SK-N-SH (cell line): ENCODE results near the gene LRCH3. TPM values are rescaled to one million over a fixed set of nuclear protein-coding genes. Genes with fewer than 3 reads are reported as not detected.

ENCODE experiments used
- CTCF ChIA-PET: fragments of 300-600, 350-600 bp; formaldehyde crosslinking; extraction: SDS; loops from one replicate; lab custom pipeline; 2021; lab: Yijun Ruan, JAX
- POLR2A ChIA-PET: fragments of 350-600 bp; sonication (Branson Sonifier 250); formaldehyde crosslinking; extraction: SDS; loops from one replicate; lab custom pipeline; 2020; ENCODE audit warnings: antibody characterized with exemption, inconsistent platforms; lab: Yijun Ruan, JAX
- DNase-seq: peaks from one replicate; pipeline ENCODE4 v3.0.0; 2012
- H2AFZ ChIP-seq: fragments of 200-600 bp; sonication (generic); 2 replicates; pipeline ENCODE4 v1.8.1; 2016; ENCODE audit warnings: antibody characterized with exemption, mild to moderate bottlenecking, low read depth
- H3F3A ChIP-seq: fragments of 200-600 bp; sonication (generic); replicated peaks from 2 replicates; pipeline ENCODE3; 2016; ENCODE audit warnings: antibody characterized with exemption, mild to moderate bottlenecking; ENCODE audit not compliant: insufficient read depth
- H3K27ac ChIP-seq, 2 experiments: fragments of 200-500 bp in 1 of 2; fragments of 200-600 bp in 1 of 2; sonication (Bioruptor generic) in 1 of 2; sonication (generic), shearing (Covaris generic) in 1 of 2; 2 replicates each; pipeline versions ENCODE4 v1.5.1 to v1.6.1; 2014 to 2016; ENCODE audit warnings: low read depth in 2 of 2, inconsistent platforms in 1 of 2, low read length in 1 of 2, mild to moderate bottlenecking in 1 of 2, mixed read lengths in 1 of 2
- H3K27me3 ChIP-seq: fragments of 200-600 bp; sonication (generic), shearing (Covaris generic); 2 replicates; pipeline ENCODE4 v1.6.1; 2016; ENCODE audit warnings: mixed run types; ENCODE audit not compliant: insufficient read depth
- H3K36me3 ChIP-seq, 2 experiments: fragments of 200-500 bp in 1 of 2; fragments of 200-600 bp in 1 of 2; sonication (Bioruptor generic) in 1 of 2; sonication (generic) in 1 of 2; replicated peaks in 1 of 2; 2 replicates each; pipeline versions ENCODE3 to v1.5.1; 2014 to 2016; ENCODE audit warnings: low read length in 1 of 2, mild to moderate bottlenecking in 1 of 2; ENCODE audit not compliant: insufficient read depth in 2 of 2, control insufficient read depth in 1 of 2
- H3K4me1 ChIP-seq, 2 experiments: fragments of 200-500 bp in 1 of 2; fragments of 200-600 bp in 1 of 2; sonication (Bioruptor generic) in 1 of 2; sonication (generic), shearing (Covaris generic) in 1 of 2; 2 replicates each; pipeline versions ENCODE4 v1.5.1 to v1.6.1; 2014 to 2016; ENCODE audit warnings: low read depth in 1 of 2, low read length in 1 of 2, mixed run types in 1 of 2; ENCODE audit not compliant: insufficient read depth in 2 of 2, control insufficient read depth in 1 of 2
- H3K4me2 ChIP-seq: fragments of 200-600 bp; sonication (generic), shearing (Covaris generic); 2 replicates; pipeline ENCODE4 v1.6.1; 2017; ENCODE audit warnings: mixed run types
- H3K4me3 ChIP-seq, 2 experiments: fragments of 200-500 bp in 1 of 2; fragments of 200-600 bp in 1 of 2; sonication (Bioruptor generic) in 1 of 2; sonication (generic), shearing (Covaris generic) in 1 of 2; 2 replicates each; pipeline versions ENCODE4 v1.5.1 to v1.8.1; 2014 to 2016; ENCODE audit warnings: low read depth in 2 of 2, inconsistent platforms in 1 of 2, low read length in 1 of 2, mild to moderate bottlenecking in 1 of 2, mixed read lengths in 1 of 2, moderate library complexity in 1 of 2
- H3K79me2 ChIP-seq: fragments of 200-600 bp; sonication (generic); 2 replicates; pipeline ENCODE4 v1.8.1; 2017; ENCODE audit warnings: mild to moderate bottlenecking; ENCODE audit not compliant: insufficient read depth
- H3K9ac ChIP-seq: fragments of 200-600 bp; sonication (generic); 2 replicates; pipeline ENCODE4 v1.6.1; 2017; ENCODE audit warnings: mixed run types
- H3K9me2 ChIP-seq: fragments of 200-600 bp; sonication (generic); 2 replicates; pipeline ENCODE4 v1.6.1; 2017; ENCODE audit warnings: mixed run types
- H3K9me3 ChIP-seq: fragments of 200-600 bp; sonication (generic); 2 replicates; pipeline ENCODE4 v1.6.1; 2017; ENCODE audit warnings: mixed run types, mild to moderate bottlenecking, moderate library complexity
- H4K20me1 ChIP-seq: fragments of 200-600 bp; sonication (generic); 2 replicates; pipeline ENCODE4 v1.6.1; 2017; ENCODE audit warnings: mild to moderate bottlenecking, mixed run types; ENCODE audit not compliant: insufficient read depth
- CTCF ChIP-seq: fragments of 200-600 bp; sonication (generic); IDR thresholded peaks from 2 replicates; pipeline ENCODE4 v1.6.1; 2017; ENCODE audit warnings: antibody characterized with exemption, mild to moderate bottlenecking, moderate library complexity
- ELF1 ChIP-seq: IDR thresholded peaks from 2 replicates; pipeline ENCODE4 v1.4.0; 2012
- EP300 ChIP-seq, 2 experiments: IDR thresholded peaks; 2 replicates each; pipeline versions ENCODE4 v1.4.0 to v1.6.1; 2012; ENCODE audit warnings: borderline replicate concordance in 1 of 2, low read depth in 1 of 2, low read length in 1 of 2
- FOSL2 ChIP-seq: IDR thresholded peaks from 2 replicates; pipeline ENCODE4 v1.4.0; 2012; ENCODE audit warnings: low read depth, mild to moderate bottlenecking, moderate library complexity, borderline replicate concordance
- FOXM1 ChIP-seq: IDR thresholded peaks from 2 replicates; pipeline ENCODE4 v1.4.0; 2012; ENCODE audit warnings: low read depth, mild to moderate bottlenecking
- GATA2 ChIP-seq: sonication (generic); formaldehyde crosslinking; IDR thresholded peaks from 2 replicates; pipeline ENCODE4 v1.5.0; 2020; ENCODE audit warnings: mild to moderate bottlenecking, missing genetic modification reagents
- NFIC ChIP-seq: IDR thresholded peaks from 2 replicates; pipeline ENCODE4 v1.4.0; 2012; ENCODE audit warnings: borderline replicate concordance
- PBX3 ChIP-seq: IDR thresholded peaks from 2 replicates; pipeline ENCODE4; 2012
- POLR2AphosphoS5 ChIP-seq: IDR thresholded peaks from 2 replicates; pipeline ENCODE4 v1.6.1; 2012; ENCODE audit warnings: low read depth, low read length
- REST ChIP-seq: IDR thresholded peaks from 2 replicates; pipeline ENCODE4 v1.6.1; 2012; ENCODE audit warnings: mild to moderate bottlenecking, low read depth, low read length, moderate library complexity
- RXRA ChIP-seq: IDR thresholded peaks from 2 replicates; pipeline ENCODE4 v1.4.0; 2012; ENCODE audit warnings: low read depth, mild to moderate bottlenecking, borderline replicate concordance
- SIN3A ChIP-seq: IDR thresholded peaks from 2 replicates; pipeline ENCODE4 v1.6.1; 2012; ENCODE audit warnings: low read depth, mild to moderate bottlenecking, low read length, moderate library complexity, borderline replicate concordance
- TAF1 ChIP-seq: IDR thresholded peaks from 2 replicates; pipeline ENCODE4 v1.6.1; 2012; ENCODE audit warnings: low read depth, mild to moderate bottlenecking, low read length, moderate library complexity, borderline replicate concordance
- TCF12 ChIP-seq: IDR thresholded peaks from 2 replicates; pipeline ENCODE4 v1.4.0; 2012
- TEAD4 ChIP-seq: IDR thresholded peaks from 2 replicates; pipeline ENCODE4 v1.4.0; 2012; ENCODE audit warnings: mild to moderate bottlenecking, borderline replicate concordance; ENCODE audit not compliant: insufficient read depth
- YY1 ChIP-seq: IDR thresholded peaks from 2 replicates; pipeline ENCODE4 v1.4.0; 2012; ENCODE audit warnings: low read depth, mild to moderate bottlenecking
- WGBS: methylation state at CpG from one replicate; pipeline ENCODE4 v1.1.6; 2017; ENCODE audit warnings: low lambda C conversion rate; 5-methylcytosine and 5-hydroxymethylcytosine counted together
- polyA plus RNA-seq, 3 experiments: library from polyadenylated mRNA; depleted of rRNA; stranded (reverse); fragments of >200 nt; gene quantifications; 2 replicates each; pipeline ENCODE4 v1.2.3, GENCODE V29; 2012
- TF ChIP-seq, protein P1 (sequence below): fragments of 150-350 bp; IDR thresholded peaks from 2 replicates; pipeline ENCODE4 v1.6.1; 2016; ENCODE audit warnings: mild to moderate bottlenecking, low read depth, low read length

Gene LRCH3
- polyA plus RNA-seq, 1 of the 3 experiments (the other 2 are of a cell fraction) = 22.6 TPM

GRCh38 chr3:197753263-197753662, 37.8 kb upstream of the LRCH3 start:
- Histone ChIP-seq H3K27me3 (no peaks in the 10 kb centered on the region), H2AFZ (no peak overlapping the region), H3K36me3 (peaks cover 9 to 11% of the 10 kb centered on the region in 2 experiments), H3K27ac (no peak overlapping the region), H3K9ac (no peak overlapping the region), H3K79me2 (peaks cover 74% of the 10 kb centered on the region), H4K20me1 (peaks cover 45% of the 10 kb centered on the region), H3K4me2 (no peak overlapping the region), H3K4me1 (peaks cover 0 to 10% of the 10 kb centered on the region in 2 experiments; a peak in 3 of 4 replicates), H3K9me2 (no peaks in the 10 kb centered on the region), H3K4me3 (no peak overlapping the region), H3F3A (peaks cover 40% of the 10 kb centered on the region), H3K9me3 (no peaks in the 10 kb centered on the region)
- WGBS = 90% methylated on average over 3 of the region's 3 CpGs
- CTCF ChIA-PET = interaction anchor here (1.4 to 1.7 kb wide), 2 partner anchors 17 to 80 kb away, joined by 3 to 5 read pairs; no protein-coding TSS in a partner anchor
- TF ChIP-seq FOSL2 (no peak), PBX3 (no peak), CTCF (peak; percentile 26; the same call in 1 of the 2 replicates), YY1 (no peak), ELF1 (no peak), GATA2 (CRISPR knock-in tag) (no peak)
- TF ChIP-seq, protein P1, sequence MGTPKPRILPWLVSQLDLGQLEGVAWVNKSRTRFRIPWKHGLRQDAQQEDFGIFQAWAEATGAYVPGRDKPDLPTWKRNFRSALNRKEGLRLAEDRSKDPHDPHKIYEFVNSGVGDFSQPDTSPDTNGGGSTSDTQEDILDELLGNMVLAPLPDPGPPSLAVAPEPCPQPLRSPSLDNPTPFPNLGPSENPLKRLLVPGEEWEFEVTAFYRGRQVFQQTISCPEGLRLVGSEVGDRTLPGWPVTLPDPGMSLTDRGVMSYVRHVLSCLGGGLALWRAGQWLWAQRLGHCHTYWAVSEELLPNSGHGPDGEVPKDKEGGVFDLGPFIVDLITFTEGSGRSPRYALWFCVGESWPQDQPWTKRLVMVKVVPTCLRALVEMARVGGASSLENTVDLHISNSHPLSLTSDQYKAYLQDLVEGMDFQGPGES = no peak
- DNase-seq = peak; percentile 27
- POLR2A ChIA-PET = no interaction called here

GRCh38 chr3:197756704-197757103, 34.4 kb upstream of the LRCH3 start:
- H4K20me1 ChIP-seq = peaks cover 33% of the 10 kb centered on the region
- DNase-seq = no peak
- no peaks in the 10 kb centered on the region for H3K9me3 ChIP-seq
- no peak for TF ChIP-seq TCF12
- no peak for TF ChIP-seq FOXM1
- no peak for TF ChIP-seq REST
- TF ChIP-seq GATA2 (CRISPR knock-in tag) = no peak
- TF ChIP-seq, protein P1 = no peak
- no peak for TF ChIP-seq TAF1
- no peak for TF ChIP-seq EP300 (IDR thresholded peaks at IDR 0.05; ENCODE audit: borderline replicate concordance in 1 of 2, low read depth in 1 of 2, low read length in 1 of 2)
- TF ChIP-seq RXRA = no peak
- TF ChIP-seq NFIC = no peak
- no peak for TF ChIP-seq SIN3A
- TF ChIP-seq POLR2AphosphoS5 = no peak
- no peak for TF ChIP-seq ELF1
- TF ChIP-seq TEAD4 = no peak

More at GRCh38 chr3:197756704-197757103, 34.4 kb upstream of the LRCH3 start:
- WGBS = 74% methylated on average over 3 of the region's 3 CpGs
- Histone ChIP-seq H3K36me3 (peaks cover 26 to 28% of the 10 kb centered on the region in 2 experiments), H3K4me1 (peaks cover 0 to 5% of the 10 kb centered on the region in 2 experiments; a peak in 3 of 4 replicates), H3K9me2 (no peaks in the 10 kb centered on the region), H3K79me2 (peaks cover 95% of the 10 kb centered on the region), H2AFZ (no peak overlapping the region), H3K27ac (peak overlapping the region in 1 of 2 experiments; percentile 59; a peak in 2 of 4 replicates), H3K4me2 (peak overlapping the region; percentile 55), H3F3A (peaks cover 15% of the 10 kb centered on the region), H3K27me3 (no peaks in the 10 kb centered on the region), H3K4me3 (no peak overlapping the region), H3K9ac (no peak overlapping the region)
- ChIA-PET CTCF (interaction anchor here (1.0 kb wide), 1 partner anchor 27 kb away, joined by 4 read pairs; no protein-coding TSS in a partner anchor), POLR2A (no interaction called here)
